DMS53 treated with DMSO at 0.1 percent for 48 hours (cell line): ENCODE data around the gene CRIP1.
A peak's percentile ranks its signal among the peaks of the same experiment; 100 is the strongest.

Experiments used
- DNase-seq: peaks from one replicate; lab custom pipeline; 2025; ENCODE audit not compliant: unreplicated experiment; lab: John Stamatoyannopoulos, UW

Gene CRIP1

DNA sequence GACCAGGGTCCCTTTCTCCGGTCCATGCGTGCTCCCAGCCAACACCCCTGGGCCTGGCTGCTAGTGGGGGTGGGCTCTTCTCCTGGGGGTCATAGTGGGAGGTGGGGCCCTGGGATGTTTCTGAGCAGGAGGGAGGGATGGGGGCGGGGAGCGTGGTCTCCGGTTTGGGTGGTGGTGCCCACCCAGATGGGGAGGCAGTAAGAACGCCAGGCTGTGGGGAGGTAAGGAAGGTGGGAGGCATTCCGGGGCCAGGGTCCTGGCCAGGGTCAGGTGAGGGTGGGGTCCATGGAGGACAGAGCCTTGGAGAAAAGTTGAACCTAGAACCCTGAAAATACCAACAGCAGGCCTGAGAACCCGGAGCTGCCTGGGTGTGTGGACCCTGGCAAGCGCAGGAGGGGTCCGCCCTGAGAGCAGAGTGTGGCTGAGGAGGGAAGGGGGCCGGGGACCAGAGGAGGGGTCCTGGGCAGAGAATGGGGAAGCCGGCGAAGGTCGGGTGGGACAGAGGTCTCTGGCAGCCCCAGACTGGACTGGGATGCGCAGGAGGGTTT, 6.4 kb upstream of the CRIP1 start:
- DNase-seq = no peak

DNA sequence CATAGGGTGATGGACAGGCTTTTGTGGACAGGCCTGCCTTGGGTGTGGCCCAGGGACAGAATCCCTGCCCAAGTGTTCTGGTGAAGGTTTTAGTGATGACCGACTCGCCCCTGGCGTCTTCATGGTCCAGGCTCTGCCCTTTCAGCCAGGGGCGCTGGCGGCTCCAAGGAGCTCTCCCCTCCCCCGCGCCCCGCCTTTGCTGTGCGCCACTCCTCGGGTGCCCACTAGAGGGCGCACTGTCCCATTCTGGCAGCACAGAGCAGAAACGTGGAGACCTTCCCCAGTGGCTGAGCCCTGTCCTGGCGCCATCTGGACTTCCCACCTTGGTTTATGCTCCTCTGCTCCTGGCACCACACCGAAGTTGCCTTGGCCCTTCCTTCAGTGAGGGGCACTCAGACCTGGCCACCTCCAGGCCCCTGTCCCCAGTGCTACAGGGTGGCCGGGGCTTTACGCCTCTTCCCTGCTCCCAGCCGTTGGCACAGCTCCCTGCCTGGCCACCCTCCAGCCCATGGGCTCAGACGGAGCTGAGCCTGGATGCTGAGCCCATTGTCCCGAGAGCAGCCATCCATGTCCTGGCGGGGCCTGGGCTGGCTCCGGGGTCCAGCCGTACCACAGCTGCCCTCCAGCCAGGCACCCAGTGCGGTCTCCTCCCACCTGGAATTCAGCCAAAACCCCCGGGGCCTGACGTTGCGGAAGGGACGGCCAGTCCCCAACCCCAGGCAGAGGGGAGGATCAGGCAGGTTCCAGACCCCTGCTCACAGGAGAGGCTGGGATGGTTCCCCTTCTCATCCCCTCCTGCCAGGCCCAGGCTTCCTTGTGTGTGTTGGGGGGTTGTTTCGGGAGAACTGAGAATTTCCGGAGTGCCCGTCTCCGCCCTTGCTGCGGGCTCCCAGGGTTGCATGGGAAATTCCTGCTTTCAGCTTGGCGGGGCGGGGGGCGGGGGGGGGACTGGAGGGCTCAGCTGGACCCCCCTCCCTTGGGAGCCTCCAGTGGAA, 5.6 kb upstream of the CRIP1 start:
- DNase-seq = peak; percentile 47

DNA sequence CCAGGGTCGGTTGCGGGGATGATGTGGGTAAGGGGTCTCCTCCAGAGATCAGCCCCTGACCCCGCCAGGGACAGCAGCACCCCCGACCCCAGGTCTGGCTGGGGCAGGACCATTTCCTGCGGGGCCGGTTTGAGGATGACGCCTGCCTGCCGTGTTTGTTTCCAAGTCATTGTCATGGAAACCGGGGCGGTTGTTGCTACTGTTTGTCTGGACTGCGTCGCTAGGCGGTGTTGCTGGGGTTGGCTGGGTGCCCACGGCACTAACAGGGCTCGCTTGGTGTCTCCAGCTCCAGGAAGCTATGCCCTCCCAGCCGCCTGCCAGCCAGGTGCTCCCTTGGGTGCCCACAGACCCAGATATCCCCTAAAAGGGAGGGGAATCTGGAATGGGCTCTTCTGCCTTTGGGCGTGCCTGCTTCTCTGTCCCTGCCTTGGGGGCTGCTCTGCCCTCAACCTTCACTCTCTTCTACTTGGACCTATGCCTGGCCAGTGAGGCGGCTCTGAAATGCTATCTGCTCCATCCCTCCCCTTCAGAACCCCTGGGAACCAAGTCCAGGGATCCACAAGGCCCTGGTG, 4.7 kb upstream of the CRIP1 start:
- peak; percentile 86 for DNase-seq

DNA sequence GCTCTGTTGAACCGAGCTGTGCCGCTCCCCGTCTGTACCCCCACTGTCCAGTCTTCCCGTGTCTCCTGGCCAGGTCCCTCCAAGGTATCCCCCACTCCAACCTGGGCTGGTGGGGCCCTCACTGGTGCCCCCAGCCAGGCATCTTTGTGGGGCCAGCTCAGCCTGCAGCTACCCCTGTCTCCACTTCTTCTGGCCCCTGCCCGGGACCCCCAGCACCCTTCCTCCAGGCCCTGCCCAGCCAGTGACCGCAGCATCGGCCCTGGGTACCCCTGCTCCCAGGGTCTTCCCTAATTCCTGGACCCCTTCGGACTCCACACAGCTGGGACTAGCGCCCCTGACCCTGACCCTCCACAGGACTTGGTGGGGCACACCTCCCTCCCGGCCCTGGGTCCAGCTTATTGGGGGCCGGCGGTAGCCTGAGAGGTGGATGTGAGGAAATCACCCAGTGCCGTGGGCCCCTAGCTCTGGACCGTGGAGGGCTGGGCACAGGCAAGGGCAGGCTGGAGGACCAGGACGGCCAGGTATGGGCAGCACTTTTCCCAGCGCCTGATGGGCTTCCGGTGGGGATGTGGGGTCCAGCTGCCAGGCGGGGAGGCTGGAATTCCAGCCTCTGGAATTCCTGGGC, 4.1 kb upstream of the CRIP1 start:
- no peak for DNase-seq

DNA sequence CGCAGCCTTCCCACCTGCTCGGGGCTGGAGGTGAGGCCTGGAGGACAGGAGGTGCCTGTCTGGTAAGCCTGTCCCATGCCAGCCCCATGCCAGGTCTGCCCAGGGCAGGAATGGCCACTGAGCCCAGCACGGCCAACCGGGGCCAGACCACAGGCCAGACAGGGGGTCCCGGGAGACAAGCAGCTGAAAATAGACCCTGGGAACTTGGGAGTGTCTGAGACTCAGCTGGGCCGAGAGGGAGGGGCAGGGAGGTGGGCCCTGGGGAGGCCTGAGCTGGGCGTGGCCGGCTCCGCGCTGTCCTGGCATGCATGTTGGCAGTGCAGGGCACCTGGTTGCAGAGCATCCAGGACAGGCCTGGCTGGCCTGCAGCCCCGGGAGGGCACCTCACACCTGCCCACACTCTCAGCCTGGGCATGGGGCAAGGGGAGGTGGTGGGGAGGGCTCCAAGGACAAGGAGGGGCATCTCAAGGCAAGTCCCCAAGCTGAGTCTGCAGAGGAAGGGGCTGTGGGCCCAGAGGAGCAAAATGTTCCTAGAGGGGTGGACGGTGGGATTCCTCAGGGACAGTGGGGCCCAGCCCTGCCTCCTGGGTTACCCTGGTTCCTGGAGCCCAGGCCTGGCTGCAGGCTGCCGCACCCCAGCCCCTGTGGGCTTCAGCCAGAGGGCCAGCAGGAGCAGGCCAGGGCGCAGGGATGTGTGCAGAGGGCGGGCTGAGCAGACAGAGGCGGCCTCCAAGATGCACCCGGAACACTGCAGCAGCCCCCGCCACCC, 3.2 kb upstream of the CRIP1 start:
- no peak for DNase-seq

DNA sequence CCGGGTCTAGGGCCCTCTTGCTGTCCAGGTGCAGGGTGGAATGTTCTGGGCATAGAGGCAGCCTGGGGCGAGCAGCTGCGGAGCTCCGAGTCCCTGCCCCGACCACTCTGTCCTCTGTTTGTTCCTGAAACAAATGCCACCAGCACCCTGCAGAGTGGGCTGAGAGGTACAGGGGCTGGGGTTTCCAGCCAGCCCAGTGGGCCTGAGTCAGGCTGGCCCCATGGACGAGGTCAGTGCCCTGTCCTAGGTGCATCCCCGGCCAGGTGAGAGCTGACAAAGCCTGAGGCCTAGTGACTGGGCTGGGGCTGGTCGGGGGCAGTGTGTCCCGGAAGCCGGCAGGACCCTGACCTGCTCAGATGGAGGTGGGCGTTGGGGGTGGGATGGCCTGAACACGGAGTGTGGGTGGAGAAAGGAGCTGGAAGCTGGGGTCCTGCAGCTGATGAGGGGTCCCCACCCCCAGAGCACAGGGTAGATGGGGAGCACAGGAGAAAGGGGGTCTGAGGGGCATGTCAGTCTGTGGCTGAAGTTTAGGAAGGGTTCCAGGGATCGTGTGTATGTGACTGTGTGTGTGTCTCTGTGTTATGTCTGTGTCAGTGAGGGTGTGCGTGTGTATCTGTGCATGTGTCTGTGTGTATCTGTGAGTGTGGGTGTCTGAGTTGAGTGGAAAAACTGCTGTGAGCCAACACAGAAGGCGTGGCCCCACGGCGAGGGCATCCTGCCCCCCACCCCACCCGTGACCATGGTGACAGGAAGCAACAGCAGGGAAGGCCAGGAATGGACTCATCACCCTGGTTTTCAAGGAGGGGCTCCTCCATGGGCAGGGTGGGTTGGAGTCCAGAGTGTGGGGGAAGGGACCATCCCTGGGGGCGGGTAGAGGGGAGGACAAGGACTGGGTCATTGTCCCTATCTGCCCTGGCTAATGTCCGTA, 2.4 kb upstream of the CRIP1 start:
- DNase-seq = no peak

DNA sequence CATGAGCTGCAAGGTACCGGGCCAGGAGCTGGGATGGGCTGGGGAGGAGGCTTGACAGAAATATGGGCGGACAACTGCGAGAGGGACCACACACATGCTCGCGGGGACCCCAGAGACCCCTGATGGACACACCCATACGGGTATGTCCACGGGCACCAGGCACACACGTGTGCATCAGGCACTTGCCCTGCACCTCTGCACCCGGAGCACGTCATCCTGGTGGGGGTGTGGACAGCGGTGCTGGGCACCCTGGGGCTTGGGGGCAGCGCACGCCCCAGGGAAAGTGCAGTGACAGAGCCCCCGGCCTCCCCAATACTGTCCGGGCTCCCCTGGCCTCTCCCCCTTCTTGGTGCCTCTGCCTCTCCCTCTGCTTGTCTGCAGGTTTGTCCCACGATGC, 1.7 kb upstream of the CRIP1 start:
- no peak for DNase-seq

DNA sequence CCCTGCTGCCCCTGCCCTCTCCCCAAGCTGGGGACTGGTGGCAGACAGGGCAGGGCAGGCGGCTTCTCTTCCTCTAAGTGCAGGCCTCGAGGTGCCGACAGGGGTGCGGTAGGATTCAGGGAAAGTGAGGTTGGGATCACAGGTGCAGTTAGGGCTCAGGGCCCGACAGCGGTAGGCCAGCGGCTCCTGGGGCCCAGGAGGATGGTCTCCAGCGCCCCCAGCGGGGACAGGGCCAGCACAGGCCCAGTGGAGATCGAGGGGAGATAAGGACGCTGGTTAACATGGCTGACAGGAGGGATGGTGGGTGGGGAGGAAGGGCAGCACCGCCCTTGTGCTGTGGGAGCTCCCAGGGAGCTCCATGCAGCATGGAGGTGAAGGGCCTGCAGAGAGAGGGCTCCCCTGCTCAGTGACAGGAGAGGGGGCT, 935 bp upstream of the CRIP1 start:
- DNase-seq = no peak

DNA sequence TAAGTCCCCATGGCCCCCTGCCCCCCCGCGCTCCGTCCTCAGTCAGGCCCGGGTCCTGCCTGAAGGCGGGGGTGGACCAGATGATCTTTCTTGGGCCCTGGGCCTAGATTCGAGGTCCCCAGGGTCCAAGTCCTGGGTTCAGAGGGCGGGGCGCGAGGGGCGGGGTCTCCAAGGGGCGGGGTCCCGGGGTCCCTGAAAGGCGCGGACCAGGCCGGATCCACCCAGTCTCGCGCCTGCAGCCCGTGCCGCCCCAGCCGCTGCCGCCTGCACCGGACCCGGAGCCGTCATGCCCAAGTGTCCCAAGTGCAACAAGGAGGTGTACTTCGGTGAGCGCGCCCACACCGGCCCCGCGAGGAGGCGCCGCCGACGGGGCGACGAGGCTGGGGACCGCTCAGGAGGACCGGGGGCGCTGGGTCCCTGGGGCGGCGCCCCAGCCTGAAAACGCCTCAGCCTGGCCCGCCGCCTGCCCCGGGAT, 325 bp downstream of the CRIP1 start:
- DNase-seq = no peak

DNA sequence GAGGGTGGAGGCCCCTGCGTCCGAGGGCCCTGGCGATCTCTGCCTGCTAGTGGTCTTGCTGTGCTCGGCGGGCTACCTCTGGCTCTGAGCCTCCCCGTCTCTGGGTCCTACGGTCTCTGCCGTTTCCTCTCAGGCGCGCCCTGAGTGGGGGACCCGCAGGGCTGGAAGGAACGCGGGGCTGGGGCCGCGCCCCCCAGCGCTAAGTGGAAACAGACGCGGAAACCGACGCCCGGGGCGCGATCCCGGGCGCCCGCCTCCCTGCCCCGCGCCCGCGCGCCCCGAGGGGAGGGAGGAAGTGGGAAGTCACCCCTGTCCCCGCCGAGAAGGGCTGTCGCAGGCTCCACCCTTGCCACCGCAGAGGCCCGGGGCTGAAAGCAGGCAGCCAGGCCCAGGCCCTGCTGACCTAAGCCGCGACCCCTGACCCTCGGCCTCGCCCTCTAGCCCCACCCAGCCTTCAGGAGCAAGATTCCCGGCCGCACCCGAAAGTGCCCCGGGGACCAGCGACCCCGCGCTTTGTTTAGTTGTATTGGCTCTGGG, 831 bp downstream of the CRIP1 start:
- no peak for DNase-seq

DNA sequence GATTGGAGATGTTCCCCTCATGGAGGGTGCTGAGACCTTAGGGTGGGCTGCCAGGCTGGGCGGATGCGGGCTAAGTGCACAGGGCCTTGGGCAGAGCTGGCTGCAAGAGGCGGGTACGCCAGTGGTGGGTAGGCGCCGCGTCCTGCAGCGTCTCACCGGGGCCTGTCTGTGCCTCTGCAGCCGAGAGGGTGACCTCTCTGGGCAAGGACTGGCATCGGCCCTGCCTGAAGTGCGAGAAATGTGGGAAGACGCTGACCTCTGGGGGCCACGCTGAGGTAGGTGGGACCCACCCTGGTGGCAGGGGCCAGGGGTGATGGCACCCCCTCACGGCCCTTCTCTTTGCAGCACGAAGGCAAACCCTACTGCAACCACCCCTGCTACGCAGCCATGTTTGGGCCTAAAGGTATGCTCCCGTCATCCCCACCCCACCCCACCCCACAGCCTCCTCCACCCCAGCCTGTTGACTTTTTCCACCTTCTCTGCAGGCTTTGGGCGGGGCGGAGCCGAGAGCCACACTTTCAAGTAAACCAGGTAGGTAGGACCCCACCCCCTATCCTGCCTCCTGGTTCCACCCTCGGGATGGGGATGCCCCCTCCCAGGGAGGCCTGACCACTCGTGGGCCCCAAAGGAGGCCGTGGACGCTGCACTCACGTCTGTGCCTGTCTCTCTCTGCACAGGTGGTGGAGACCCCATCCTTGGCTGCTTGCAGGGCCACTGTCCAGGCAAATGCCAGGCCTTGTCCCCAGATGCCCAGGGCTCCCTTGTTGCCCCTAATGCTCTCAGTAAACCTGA, 1.5 kb downstream of the CRIP1 start:
- no peak for DNase-seq

DNA sequence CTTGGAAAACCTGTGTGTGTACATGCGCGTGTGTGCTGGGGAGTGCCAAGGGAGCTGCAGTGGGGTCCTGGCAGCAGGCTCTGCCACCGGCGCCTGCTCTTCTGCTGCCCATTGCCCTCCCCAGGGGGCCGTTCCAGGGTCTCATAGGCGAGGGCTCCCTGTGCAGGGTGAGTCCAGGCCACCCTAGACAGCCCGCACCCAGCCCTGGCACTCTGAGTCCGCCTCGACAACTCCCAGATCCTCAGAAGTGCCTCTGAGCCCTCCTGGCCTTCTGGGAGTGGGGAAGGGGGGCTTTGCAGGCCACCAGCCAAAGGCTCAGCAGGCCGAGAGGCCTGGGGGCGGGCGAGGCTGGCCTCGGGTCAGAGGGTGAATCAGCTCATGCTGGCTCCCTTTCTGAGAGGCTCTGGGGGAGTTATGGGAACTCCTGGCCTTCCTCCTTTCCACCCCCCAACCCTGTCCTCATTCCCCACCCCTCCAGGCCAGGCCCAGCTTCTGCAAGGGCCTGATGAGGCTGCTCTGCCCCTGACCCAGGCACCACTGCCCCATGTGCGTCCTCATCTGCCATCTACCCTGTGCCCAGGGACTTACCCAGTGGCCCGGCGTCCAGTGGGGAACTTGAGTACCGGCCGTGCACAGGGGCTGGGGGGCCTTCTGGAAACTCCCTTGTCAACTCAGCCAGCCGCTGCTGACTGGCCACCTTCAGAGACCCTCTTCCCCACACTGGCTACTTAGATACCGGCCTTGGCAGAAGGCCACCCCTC, 2.3 kb downstream of the CRIP1 start:
- no peak for DNase-seq

DNA sequence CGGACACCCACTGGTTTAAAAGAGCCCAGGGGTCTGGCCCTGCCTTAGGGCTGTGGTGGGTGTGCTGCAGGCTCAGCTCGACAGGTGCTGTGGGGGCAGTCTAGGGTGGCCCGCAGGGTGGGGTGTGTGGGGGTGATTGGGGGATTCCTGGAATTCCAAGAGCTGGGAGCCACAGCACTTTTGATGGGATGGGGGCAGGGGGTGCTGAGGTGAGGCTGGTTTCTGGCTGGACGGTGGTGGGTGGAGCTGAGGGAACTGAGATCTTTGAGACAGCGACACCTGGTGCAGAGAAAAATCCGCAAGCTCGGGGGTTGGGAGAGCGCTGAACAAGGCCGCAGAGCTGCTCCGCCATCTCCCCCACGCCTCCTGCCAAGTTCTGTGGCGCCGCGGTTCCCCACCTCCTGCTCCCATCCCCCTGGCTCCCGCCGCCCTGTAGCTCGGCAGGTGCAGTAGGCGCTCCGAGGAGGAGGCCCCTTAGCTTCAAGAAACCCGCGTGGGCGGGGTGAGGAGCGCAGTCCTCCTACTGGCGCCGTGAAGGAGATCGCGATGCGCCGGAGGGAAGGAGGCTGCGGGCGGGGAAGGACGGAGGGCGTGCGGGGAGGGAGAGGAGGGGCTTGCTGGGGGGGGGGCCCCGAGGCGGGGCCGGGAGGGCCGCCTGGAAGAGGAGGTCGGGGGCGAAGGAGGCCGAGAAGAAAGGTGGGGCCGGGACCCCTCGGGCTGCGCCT, 3.0 kb downstream of the CRIP1 start:
- DNase-seq = peak; percentile 52

DNA sequence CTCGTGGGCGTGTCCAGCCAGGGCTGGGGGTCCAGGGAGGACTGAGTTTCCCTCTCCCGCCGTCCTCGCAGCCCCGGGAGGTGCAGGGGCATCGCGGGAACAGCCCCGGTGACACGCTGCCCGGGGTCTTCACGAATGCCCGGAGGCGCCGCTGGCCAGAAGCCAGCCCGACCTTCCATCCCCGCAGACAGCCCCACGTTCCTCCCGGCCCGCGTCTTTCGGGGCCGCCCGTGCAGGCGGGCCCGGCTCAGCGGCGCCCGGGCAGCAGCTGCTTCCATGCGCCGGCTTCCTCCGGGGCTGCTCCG, 3.5 kb downstream of the CRIP1 start:
- DNase-seq = no peak

DNA sequence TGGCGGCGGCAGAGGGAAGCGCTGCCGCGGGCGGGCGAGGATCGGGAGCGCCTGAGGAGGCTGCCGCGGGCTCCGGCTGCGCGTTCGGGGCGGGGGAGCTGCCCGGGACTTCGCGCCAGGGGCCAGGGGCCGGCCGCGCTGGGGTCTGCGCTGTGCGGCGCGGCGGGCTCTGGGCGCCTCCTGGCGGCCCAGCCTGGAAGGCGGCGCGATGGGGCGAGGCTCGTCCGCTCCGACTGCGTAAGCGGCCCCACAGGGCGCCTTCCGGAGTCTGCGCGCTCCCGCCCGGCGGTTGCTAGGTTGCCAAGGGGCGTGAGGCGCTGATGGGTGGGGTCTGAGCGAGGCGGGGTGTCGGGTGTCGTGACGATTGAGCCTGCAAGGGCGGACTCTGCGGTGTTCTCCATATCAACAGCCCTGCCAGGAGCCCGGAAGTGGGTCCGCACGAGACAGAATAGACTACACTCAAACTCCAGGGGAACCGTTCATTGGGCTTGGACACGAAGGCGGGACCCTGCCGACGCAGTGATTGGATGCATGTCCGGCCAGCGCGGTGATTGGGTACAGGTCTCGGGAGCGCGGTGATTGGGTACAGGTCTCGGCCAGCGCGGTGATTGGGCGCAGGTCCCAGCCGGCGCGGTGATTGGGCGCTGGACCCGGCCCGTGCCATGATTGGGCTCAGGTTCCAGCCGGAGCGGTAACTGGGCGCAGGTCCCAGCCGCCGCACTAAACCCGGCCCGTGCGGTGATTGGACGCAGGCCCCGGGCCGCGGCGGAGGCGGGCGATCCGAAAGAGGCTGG, 4.1 kb downstream of the CRIP1 start, which contains the start of gene TEDC1:
TSS of gene TEDC1 (plus strand) at position 675 of the 794 bp plus-strand sequence. CDS start 130 bp downstream, outside the sequence.
- DNase-seq = peak; percentile 95

DNA sequence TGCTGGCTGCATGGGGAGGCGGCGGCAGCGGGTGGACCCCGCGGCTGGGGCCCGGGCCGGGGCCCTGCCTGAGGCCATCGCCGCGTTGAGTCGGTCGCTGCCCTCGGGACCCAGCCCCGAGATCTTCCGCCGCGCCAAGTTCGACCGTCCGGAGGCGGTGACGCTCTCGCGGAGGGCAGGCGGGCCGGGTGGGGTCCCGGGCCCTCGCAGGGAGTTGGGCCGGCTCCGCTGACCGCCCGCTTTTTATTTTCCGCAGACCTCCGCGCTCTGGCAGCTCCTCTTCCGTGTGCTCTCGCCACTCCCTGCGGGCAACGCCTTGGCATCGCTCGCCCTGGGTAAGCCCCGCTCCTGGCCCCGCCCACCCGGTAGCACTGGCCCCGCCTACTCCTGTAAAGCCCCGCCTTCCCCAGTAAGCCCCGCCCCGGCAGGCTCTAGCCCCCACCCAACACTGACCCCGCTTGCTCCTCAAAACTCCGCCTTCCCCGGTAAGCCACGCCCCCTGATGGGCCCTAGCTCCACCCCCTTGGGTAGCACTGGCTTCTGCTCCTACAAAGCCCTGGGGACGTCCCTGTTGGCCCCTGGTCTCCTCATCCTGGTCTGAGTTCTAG, 4.8 kb downstream of the CRIP1 start:
- no peak for DNase-seq
